HG03097 (cell line): ENCODE data around the gene VSTM5.
"Not testable (repeated sequence)": the region's sequence is repeated elsewhere in the genome, so short reads cannot be mapped to it uniquely, and the experiment has no call there.

Experiments
- ATAC-seq: cut with Tn5 transposase; IDR thresholded peaks from one replicate; pipeline ENCODE4 v1.9.1; 2021; ENCODE audit not compliant: unreplicated experiment, low FRiP score

Gene VSTM5, protein sequence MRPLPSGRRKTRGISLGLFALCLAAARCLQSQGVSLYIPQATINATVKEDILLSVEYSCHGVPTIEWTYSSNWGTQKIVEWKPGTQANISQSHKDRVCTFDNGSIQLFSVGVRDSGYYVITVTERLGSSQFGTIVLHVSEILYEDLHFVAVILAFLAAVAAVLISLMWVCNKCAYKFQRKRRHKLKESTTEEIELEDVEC

DNA sequence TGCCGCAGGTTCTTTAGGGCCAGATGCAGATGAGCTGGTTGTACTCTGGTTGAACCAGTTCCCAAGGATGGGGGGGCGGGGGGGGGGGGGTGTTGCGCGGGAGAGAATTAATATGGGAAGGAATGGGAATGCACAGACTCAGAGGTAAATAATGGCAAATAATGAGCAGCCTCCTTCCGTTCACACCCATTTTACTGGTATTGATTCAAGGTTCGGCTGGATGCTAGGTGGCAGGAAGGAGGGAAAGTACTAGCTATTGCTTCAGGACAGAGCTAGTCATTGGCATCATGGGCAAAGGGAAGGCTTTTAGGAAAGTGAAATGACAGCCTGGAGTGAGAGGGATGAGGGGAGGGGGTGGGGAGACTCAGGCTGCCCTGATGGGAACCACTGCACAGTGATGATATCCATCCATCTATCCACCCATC, at the start of gene VSTM5:
VSTM5 (minus strand) TSS at position 25 of the 425 bp plus-strand sequence. CDS start 116 bp downstream, outside the sequence.
- ATAC-seq: no peak

DNA sequence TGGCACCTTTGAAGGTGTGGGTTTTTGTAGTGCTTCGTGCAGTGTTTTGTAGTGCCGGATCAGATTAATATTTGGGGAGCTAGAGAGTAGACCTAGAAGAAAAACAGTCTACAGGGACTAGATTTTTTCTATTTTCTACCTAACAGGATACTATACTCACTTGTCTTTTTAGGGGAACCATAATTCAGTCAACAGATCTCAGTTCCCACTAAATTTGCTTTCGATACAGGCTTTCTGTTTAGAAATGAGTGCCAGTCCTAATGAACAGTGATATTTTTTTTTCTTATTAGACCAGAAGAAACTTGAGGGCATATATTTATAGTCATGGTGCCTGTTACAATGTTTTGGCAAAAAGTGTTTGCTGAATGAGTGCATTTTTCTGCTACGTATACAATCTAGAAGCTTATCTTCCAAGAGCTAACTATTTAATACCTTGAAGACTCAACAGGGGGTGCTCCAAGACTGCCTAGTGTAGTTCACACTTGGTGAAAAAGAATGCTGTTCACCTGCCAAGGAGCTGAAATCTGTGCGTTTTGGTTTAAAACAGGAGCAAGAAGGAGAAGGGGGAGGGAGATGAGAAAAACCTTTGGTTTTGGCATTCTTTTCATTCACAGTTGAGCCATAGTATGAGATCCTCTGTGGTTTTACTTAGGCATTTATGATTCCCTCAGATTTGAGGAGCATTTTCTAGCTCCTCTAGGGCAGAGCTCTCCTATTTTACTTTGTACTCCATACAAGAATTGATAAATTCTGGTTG, 44.9 kb upstream of the VSTM5 start:
- ATAC-seq: no peak

- ATAC-seq: no peak
Measured at GRCh38 chr11:93890391-93891051, 40.1 kb upstream of the VSTM5 start.

DNA sequence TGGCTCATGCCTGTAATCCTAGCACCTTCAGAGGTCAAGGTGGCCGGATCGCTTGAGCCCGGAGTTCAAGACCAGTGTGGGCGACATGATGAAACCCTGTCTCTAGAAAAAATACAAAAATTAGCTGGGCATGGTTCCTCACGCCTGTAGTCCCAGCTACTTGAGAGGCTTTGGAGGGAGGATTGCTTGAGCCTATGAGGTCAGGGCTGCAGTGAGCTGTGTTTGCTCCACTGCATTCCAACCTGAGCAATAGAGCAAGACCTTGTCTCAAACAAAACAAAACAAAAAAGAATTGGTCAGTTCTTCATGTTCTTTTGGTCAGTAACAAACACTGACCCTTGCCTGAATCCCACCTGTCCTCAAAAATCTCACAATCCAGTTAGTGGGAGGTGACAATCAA, 36.7 kb upstream of the VSTM5 start:
- no peak for ATAC-seq

DNA sequence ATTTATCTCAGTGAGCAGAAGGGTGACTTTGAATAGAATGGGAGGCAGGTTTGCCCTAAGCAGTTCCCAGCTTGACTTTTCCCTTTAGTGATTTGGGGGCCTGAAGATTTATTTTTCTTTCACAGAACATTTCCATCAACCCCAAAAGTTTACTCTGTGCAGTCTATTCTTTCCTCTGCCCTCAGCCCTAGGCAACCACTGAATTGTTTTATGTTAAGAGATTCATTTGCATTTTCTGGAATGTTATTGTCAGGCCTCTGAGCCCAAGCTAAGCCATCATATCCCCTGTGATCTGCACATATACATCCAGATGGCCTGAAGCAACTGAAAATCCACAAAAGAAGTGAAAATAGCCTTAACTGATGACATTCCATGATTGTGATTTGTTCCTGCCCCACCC, 28.7 kb upstream of the VSTM5 start:
- ATAC-seq: not testable (repeated sequence)

DNA sequence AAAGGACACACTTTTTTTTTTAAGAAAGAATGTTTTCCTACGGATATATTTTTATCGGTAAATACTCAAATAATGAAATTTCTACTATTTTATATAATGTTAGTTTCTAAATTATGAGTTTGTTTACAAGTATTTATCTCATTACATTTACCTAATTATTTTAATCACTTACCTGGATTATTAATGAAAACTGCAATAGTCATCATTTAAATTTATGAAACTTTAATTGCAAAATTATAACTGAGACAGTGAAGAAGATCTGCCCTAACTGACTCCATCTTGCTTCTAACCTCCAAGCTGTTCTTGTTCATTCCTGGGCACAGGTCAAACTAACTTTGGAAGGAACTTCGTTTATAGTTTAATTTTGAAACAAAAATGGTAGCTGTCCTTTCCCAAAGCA, 25.2 kb upstream of the VSTM5 start:
- ATAC-seq: no peak

- no peak for ATAC-seq
Measured at GRCh38 chr11:93871526-93871925, 21.1 kb upstream of the VSTM5 start.

DNA sequence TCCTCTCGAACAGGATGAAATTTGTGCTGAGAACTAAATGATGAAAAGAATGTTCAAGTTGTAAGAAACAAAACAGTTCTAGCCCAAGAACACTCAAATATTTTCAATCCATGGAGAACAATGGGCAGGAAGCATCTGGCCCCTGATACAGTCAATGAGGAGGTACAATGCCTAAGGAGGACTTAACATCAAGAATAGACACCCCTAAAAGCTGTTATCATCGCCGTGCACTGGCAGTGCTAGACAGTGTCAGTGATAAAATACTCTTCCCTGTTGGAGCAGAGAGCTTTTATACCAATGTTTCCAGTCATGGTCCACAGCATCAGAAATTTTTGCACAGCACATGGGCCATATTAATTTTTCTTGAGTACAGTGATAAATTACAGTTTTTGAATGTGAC, 20.2 kb upstream of the VSTM5 start:
- no peak for ATAC-seq

- no peak for ATAC-seq
Measured at GRCh38 chr11:93869830-93870229, 19.4 kb upstream of the VSTM5 start.

GRCh38 chr11:93868404-93868803, 18.0 kb upstream of the VSTM5 start:
- ATAC-seq: not testable (repeated sequence)

DNA sequence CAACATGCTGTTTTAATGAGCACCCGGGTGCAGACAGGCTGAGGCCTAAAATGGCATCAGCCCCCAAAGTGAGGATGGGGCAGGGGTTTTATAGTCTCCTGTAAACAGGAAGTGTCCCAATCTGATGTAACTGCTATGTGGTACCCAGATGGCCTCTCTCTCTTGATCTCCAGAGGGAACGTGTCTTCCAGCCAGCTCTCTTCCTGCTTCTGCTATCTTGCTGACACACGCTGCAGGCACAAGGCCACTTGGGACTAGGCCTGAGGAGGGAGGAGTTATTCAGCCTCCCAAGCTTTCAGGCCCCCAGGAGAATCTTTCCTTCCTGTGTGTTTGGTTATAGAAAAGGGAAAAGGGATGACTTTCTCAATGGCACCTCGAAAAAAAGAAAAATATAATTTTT, 11.4 kb upstream of the VSTM5 start:
- ATAC-seq: no peak

- no peak for ATAC-seq
Measured at GRCh38 chr11:93858121-93858775, 7.8 kb upstream of the VSTM5 start.

- ATAC-seq: no peak
Measured at GRCh38 chr11:93857413-93858120, 7.1 kb upstream of the VSTM5 start.

- no peak for ATAC-seq
Measured at GRCh38 chr11:93852242-93852641, 1.8 kb upstream of the VSTM5 start.

DNA sequence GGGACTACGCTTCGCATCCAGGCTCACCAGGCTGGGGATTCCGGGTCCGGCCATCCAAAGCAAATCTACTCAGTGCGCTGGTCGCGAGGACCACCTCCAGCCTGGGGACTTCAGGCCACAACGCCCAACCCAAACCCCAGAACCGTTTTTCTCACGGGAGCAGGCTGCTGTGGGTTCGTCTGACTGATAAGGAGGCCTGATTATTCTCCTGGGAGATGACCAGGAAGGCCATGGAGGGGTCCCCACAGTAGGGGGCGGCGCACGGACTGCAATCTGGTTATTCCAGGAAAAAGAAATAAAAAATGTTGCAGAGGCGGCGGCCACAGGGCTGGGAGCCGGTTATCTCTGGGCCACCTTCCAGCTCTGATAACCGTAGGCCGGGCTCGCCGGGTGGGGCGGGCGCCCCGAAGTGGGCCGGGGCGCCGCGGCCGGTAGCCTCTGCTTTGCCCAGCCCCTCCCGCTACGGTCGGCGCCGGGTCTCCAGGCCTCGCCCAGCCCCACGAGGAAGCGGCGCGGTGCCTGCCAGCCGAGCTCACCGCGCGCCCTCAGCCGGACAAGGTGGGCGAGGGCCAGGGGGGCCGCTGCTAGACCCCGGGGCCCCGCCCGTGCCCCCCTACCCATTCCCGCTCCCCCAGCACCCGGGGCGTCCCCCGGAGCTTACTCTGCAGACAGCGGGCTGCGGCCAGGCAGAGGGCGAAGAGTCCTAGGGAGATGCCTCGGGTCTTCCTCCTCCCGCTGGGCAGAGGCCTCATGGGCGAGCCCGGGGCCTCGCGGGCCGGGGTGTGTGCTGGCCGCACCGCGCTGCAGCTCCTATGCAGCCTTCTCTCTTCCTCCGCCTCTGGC, 446 bp downstream of the VSTM5 start:
- ATAC-seq: no peak

GRCh38 chr11:93849201-93849600, 1.2 kb downstream of the VSTM5 start:
- no peak for ATAC-seq

GRCh38 chr11:93846411-93846810, 4.0 kb downstream of the VSTM5 start:
- no peak for ATAC-seq

DNA sequence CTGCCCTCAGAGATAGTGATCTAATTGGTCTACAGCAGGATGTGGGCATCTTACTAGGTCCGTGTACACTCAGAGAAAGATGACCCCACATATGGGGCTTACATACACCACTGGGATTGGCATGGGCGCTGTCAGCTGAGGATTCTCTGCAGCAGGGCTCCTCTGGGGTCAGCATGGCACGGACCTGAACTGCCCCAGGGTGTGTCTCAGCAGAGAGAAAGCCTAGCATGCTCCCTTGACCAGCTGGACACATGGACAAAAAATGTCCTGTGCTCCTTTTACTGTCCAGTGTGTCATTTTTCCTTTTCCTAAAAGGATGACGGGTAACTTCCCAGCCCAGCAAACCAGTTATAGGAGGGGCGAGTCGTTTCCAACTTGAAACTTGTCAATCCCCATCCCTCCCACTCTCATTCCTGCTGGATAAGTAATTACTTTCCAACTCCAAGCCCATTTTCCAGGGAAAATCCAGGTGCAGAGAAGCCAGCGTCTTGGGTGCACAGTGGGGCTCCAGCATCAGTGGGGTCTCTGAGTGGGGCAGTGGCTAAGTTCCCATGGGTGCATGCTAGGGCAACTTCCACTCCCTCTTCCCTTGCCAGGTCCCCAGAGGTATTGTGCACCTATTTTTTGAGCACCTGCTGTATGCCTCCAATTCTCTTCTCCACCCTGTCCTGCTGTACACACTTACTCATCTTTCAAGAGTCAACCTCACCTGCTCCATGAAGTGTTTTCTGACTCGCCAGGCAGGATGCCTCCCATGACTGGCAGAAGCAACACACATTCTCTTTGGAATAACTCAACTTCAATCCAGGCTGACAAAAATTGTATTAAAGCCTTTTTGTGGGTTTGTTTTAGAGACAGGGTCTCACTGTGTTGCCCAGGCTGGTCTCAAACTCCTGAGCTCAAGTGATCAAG, 5.0 kb downstream of the VSTM5 start:
- no peak for ATAC-seq

DNA sequence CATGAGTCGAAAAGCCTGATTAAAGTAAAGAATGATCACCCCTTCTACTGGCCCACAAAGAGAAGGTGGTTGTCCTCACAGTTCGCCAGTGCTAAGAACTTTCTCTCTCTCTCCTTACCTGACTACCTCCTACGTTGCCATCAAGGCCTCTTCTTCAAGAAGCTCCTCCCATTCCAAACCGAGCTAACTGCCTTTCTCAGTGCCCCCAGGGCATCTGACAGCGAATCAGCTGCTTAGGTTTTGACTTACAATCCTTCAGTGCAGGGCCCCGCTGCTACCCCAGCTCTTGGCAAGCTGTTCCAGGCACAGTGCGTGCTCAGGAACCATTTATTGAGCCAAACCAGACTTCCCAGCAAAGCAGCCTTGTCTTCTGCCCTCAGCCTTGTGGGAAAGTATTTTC, 5.8 kb downstream of the VSTM5 start:
- ATAC-seq: no peak
